Stimulated activated CD4-positive, alpha-beta T cell treated with anti-CD3 and anti-CD28 coated beads, Interleukin-2, amount 100 ng/mL, for 48 hours (primary cell): ENCODE measurements around the gene RIPOR3.
A peak's percentile ranks its signal among the peaks of the same experiment; 100 is the strongest.
"Not testable (repeated sequence)": the region's sequence is repeated elsewhere in the genome, so short reads cannot be mapped to it uniquely, and the experiment has no call there.

ENCODE experiments used
- DNase-seq, 2 donors: peaks; one replicate each; pipeline ENCODE4 v3.0.0-alpha.2; 2020

RIPOR3 gene

DNA sequence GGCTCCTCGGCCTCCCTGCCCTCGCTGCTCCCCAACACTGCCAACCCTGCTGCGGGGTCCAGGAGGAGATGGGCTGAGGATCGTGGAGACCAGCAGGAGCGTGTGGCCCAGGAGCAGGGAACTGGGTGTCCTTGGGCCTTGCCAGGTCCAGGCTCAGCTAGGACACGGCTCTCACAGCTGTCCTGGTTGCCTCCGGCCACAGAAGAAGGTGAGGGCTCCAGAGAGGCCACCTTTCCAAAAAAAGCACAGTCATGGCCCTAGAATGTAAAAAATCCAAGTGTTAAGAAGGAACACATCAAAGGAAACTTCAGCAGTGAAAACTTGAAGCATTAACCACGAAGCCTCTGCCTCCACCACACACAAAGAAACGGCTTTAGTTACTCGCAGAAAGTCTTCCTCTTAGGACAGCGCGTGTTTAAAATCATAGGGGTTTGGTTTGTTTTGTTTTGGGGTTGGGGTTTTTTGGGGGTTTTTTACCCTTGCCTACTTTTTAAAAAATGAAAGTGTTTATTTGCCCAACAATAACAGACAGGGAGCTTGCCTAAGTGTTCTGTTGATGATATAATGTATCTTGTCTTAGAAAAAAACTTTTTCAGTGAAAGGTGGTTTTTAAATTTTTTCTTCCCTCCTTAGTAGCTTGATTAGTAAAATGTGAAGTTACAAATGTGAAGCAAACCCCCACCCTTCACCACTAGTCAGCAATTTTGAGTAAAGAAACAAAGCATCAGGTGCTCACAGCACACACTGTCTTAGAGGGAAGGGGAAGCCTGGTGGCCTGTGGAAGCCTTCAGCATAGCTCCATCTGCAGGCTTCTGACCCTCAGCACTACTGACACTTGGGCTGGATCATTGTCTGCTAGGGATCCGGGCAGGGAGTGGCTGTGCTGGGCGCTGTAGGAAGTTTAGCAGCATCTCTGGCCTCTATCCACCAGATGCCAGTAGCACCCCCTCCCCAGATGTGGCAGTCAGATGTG, 121.2 kb downstream of the RIPOR3 start:
- no peak for DNase-seq

DNA sequence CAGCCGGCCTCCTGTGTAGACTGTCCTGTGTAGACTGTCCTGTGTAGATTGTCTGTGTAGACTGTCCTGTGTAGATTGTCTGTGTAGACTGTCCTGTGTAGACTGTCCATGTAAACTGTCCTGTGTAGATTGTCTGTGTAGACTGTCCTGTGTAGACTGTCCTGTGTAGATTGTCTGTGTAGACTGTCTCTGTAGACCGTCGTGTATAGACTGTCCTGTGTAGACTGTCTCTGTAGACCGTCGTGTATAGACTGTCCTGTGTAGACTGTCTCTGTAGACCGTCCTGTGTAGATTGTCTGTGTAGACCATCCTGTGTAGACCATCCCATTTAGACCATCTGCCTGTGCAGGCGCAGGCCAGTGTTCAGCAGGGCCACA, 121.9 kb downstream of the RIPOR3 start:
- not testable (repeated sequence) for DNase-seq

DNA sequence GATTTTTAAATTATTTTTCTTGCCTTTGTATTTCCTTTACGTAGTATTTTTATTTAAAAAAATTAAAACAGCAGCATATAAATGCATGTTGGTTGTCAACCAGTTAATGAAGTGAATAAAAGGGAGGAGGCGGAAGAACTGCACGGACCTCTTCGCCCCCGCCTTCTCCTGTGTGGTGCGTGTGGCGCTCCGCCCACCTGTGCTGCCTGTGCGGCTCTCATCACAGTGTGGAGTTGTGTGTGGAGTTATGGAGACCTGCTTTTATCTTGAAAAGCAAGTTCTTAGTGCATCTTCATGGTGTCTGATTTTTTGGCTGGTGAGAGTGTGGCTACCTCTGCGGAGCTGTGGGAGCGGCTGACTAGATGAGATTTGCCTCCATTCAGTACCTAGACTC, 122.8 kb downstream of the RIPOR3 start:
- DNase-seq = no peak

DNA sequence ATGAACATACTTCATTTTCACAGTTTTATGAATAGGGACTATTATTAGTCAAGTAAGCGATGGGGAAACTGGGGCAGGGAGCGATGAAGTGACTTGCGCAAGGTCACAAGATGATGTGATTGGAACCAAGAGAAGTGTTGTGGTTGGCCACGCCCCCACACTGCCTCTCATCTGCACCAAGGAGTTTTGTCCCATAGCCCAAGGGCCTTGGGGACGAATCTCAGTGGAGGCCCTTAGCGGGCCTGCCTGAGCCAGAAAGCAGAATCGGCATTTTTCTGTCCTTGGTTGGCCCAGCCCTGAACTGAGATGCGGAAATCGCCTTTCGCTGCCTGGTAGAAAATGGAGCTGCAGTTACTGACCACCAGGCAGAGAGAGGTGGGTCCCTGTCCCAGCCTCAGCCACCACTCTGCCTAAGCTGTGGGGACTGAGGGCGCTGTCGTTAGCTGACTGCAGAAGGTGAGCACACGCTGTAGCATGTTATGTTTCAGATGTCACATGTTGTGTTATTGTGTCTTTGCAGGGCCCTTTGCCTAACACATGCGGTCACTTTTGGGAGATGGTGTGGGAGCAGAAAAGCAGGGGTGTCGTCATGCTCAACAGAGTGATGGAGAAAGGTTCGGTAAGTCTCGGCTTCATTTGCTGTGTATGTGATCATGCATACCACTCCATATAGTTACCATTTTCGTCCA, 123.3 kb downstream of the RIPOR3 start:
- no peak for DNase-seq

DNA sequence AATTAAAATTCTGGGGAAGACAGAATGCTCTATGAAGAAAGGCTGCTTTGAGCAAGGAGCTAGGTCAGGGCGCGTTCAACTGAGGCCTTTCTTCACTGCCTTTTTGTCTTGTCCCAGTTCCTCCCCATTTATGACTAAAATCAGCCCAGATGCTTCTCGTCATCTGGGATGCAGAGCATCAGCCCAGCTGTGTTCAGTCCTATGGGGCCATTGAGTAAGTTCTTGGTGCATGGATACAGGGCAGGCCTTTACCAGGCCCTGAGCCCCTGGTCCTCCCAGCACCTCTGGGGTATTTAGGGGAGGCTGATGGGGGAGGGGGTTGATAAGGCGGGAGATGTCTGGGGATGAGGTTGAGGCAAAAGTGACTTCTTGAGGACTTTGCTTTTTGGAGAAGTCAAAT, 125.5 kb downstream of the RIPOR3 start:
- DNase-seq = no peak

DNA sequence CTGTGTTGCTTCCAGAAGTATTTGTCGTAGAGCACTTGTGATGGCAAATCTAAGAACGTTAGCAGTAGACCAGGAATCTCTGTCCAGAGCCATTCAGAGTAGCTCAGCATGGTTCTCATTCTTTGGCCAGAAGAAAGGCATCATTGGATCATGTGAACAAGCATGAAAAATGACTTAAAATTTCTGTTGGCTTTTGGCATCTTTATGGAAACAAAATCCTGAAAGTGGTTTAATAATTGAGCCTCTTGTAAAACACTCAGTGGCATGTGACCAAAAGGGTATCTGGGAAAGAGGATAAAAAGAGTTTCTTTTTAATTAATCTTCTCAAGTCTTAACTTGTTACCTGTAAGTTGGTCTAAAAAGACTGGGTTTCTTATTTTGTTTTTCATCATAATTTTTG, 126.0 kb downstream of the RIPOR3 start:
- no peak for DNase-seq

DNA sequence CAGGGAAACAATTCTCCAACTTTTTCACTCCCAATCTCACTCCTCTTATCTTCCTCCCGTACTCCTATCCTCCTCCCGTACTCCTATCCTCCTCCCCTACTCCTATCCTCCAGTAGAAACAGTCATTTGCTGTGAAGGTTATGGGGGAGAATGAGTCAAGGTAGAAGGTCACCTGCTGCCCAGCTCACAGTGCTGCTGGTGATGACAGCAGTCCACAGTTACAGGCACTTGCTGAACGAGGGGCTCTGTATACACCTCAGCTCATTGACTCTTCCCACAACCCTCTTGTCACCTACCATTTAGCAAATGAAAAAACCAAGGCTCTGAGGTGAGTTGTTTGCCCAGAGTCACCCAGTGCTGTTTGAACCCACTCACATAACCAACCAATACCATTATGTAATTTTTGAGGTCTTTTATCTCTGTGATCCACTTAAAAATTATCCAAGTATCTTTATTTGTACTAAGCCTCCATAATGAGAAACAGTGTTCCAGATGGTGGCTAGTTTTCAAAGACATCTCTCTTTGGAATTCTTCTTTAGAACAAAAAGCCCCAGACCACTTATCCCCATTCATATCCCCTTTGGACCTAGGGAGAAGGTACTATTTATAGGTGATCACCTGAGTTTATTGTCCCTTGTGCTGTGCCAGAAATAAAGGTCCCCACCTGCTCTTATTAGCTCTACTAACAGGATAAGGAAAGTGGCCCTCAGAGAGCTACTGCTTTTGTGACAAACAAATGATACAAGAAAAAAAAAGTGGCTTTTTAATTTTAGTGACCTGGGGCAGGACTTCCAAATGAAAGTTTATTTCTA, 128.0 kb downstream of the RIPOR3 start:
- no peak for DNase-seq

DNA sequence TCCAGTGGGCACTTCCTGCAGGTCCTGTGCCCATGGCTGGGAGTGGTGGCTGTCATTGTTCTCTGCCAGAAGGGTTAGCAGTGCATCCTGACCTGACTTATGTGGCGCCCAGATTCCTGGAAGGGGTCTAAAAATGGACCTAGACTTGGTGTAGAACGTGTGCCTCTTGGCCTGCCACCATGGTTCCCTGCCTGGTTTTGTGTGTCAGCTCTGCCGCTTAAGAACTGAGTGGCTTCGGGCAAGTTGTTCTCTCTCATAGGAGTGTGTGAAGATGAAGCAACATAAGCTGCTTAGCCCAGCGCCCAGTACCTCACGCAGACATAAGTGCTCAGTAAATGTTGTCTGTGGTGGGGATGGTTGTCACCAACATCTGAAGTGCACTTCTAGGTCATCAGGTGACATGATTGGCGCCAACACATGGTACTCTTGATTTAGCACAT, 129.1 kb downstream of the RIPOR3 start:
- no peak for DNase-seq

DNA sequence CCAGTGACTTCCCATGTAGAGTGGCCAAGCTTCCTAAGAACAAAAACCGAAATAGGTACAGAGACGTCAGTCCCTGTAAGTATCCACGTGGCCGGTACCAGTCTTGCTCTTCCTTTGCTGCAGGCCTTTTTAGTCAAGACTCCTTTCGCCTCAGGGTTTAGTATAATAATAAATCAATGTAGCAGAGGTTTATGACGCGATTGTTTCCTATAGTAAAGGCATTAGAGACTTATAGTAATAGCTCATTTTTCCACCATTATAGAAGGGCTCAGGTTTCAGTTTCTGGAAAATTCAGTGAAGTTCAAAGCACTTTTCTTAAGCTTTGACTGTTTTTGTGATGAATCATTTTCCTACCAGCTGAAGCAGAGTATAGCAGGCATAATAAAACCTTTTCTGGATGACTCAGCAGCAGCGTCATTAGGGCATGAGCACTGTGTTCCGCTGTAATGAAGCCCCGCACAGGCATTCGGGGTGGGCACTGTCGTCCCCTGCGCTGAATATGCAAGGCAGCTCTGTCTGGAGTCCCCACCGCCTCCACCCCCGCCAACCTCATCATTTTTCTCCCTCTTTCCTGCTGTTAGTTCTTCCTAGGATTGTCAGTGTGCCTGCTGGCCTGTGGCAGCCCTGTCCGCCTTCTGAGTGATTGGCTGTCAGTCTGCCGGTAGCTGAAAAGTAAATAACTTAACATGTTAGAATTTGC, 129.8 kb downstream of the RIPOR3 start:
- peak; percentile 55 to 56 for DNase-seq

DNA sequence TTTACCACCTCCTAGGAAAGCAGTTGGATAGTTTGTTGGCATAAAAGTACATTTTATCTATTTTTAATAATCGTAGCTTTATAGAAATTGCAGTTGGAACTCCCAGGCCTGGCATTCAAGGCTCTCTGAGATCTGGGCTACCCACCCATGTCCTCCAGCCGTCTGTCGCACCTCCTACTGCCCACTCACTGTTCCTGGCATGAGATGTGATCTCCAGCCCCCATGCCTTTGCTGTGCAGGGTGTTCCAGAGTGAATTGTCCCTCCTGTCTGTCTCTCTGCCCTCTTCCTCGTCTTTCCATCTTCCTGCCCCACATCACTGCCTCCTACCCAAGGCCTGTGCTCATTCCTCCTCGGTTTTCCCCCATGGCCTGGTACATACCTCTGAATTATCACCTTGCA, 130.5 kb downstream of the RIPOR3 start:
- no peak for DNase-seq

DNA sequence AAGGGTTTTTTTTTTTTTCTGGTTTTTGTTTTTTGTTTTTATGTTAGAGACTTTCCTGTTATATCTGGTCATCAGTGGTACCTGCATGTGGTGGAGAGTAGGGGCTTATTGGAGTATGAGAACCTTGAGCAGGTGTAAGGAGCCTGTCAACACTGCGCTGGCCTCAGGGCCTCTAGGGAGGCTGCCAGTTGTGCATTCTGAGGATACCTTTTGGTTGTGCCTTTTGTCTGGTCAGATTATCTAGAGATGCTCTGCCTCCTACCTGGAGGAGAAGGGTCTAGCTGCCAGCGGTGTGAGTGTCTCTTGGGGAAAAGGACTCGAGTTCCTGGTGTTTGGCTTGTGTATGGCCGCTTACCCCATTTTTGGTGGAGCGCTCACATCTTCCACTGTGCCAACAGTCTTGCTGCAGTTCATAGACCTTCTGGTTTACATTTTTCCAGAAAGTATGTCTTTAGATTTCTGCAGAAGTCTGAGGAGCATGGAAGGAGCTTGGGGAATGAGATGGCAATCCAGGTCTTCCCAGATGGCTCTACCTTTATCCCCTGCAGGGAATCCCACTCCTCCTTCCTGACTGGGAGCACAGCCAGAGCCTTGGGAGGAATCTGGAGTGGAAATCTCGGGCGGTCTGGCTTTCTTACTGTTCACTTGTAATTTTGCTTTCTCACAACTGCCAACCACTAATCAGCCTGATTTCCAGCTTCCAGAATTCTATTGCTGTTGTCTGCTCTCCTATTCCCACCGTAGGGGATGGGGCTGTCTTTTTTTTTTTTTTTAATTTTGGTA, 131.3 kb downstream of the RIPOR3 start:
- no peak for DNase-seq

DNA sequence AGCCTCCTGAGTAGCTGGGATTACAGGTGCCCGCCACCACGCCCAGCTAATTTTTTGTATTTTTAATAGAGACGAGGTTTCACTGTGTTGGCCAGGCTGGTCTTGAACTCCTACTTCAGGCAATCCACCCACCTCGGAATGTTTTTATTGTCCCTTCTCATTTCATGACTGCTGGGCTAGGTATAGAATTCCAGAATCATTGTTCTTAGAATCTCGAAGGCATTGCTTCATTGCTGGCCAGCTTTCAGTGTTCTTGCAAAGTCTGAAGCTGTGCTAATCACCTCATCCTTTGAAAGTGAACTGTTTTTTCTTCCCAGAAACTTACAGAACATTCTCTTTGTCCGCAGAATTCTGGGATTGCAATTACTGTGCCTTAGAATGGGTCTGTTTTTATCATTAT, 132.2 kb downstream of the RIPOR3 start:
- DNase-seq = no peak

DNA sequence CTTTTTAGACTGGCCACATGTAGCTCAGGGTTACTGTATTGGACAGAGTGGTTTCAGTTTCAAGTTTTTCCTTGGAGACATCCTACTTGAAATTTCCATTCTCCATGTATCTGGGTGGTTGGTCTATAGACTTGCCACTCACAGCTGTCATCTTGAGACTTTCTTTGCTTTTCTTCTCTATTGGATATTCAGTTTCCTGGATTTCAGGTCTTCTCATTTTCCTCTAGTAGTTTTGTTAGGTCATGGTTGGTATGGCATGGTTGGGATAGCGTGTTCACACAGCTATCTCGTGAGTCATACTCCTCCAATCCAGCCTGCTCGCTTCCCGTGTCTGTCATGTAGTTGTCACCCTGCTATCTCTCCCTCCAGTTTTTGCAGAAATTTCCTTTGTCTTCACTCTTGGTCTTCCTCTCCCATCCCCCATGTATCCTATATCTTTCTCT, 132.8 kb downstream of the RIPOR3 start:
- DNase-seq = no peak

DNA sequence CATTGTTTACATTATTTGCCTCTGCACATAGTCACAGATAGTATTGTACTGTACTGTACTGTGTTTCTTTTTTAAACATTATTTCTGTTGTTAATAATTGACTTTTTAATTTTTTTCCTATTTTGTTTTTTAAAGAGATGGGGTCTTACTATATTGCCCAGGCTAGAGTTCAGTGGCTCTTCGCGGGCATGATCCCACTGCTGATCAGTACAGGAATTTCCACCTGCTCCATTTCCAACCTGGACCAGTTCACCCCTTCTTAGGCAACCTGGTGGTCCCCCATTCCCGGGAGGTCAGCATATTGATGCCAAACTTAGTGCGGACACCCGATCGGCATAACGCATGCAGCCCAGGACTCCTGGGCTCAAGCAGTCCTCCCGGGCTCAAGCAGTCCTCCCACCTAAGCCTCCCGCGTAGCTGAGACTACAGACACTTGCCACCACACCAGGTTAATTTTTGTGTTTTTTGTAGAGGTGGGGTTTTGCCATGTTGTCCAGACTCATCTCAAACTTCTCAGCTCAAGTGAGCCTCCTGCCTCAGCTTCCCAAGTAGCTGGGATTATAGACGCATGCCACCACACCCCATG, 133.7 kb downstream of the RIPOR3 start:
- no peak for DNase-seq

DNA sequence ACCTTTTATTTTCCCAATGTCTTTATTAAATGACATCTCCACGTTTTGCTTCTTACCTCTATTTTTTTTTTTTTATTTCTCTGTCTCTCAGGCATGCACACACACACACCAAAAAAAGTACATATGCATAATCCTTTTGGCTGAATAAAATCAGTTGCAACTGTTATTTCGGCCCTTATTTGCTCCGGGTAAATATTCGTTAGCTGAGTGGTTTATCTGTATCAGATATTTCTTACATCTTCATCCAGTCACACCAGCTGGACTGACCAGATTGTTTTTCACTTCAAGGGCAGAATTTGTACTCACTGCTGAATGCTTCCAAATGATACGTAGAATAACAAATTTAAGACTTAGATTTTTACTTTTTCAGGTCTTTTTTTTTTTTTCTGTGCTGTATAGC, 135.7 kb downstream of the RIPOR3 start:
- DNase-seq = no peak

DNA sequence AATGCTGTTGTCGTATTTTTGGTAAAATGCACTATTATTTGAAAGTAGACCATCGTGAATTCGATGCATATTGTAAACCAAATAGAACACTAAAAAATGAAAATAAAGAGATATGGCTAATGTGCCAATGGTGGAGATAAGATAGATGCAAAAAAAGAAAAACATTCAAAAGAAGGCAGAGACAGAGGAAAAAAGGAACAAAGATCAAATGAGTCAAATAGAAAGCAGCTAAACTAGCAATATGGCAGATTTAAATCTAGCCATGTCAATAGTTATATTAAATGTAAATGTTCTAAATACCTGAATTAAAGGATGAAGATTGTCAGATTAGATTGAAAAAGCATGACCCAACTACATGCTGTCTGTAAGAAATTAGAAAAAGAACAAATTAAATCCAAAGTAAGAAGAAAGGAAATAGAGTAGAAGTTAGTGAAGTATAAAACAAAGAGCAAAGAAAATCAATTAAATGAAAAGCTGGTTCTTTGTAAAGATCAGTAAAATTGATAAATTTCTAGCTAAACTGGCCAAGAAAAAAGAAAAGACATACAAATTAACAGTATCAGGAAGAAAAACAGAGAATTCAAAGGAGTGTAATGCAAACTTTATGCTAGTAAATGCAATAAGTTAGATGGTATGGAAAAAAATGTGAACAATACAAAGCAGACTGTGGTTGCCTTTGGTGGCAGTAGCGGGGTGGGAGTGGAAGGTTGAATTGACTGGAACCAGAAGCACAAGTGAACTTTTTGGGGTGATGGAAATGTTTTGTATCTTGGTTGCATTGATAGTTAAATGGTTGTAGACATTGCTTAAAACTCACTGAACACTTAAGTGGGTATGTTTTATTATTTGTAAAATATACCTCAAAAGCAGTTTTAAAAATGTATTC, 136.4 kb downstream of the RIPOR3 start:
- no peak for DNase-seq

DNA sequence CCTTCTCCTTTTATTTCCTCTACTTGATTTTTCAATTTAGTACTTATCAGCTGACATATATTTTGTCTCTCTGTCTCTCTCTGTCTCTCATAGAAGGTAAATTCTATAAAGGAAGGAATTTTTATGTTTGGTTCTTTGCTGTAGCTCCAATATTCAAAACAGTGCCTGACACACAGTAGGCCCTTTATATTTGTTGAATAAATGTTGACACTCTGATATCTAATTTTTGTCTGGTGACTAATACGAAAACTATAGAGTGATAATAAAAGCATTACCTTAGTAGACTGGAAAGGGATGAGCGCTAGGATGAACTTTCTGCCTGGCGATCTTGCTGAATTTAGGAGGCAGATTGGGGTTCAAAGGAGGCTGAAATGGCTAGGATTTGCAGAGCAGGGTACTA, 138.4 kb downstream of the RIPOR3 start:
- DNase-seq = no peak

DNA sequence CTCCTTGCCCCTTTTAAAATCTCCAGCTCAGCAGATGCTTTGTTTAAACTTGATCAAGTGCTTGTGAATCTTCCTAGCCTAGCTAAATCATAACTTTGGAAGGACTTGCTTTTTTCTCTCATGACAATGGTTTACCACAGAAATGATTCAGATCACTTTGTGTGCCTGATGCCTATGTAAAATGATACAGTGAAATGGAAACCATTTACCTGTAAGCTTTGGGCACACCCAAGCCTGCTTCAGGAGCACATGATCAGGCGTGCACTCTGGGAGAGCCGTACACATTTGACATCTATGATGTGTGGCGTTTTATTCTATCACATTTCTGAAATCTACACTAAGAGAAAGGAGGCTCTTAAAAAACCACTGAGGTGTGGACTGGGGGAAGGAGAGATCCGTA, 140.1 kb downstream of the RIPOR3 start:
- no peak for DNase-seq

DNA sequence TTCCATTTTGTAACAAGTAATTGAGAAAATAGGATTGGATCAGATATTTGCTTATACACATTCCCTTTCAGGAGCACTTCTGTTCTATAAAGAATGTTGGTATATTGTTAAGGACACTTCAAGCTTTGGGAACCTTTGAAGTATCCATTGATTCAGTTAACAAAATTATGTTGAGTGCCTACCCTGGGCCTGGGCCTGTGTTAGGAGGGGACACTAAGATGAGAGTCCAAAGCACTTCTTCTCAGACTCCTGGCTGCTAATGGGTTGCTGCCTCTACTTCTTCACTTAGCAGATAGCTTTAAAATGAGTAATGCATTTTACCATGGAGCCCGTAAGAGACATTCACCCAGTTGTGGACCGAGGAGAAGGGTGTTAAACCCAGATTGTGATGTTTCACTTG, 140.8 kb downstream of the RIPOR3 start:
- DNase-seq = no peak

DNA sequence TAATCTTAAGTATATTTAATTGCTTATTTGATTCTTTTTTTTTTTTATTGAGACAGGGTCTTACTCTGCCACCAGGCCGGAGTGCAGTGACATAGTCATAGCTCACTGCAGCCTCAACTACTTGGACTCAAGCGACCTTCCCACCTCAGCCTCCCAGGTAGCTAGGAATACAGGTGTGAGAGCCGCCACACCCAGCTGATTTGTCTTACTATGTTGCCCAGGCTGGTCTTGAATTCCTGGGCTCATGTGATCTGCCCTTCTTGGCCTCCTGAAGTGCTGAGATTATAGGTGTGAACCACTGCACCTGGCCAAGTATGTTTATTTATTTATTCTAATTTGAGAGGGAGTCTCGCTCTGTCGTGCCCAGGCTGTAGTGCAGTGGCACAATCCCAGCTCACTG, 142.9 kb downstream of the RIPOR3 start:
- no peak for DNase-seq
